K562 (cell line): Measurements from ENCODE around the gene KLK1. TPM values are rescaled to one million over a fixed set of nuclear protein-coding genes. Genes with fewer than 3 reads are reported as not detected.

Experiments used
- E2F3 ChIP-seq: fragments of 250-450 bp; sonication (Bioruptor Pico); IDR thresholded peaks from 2 replicates; pipeline ENCODE4 v1.4.0; 2020; ENCODE audit warnings: mild to moderate bottlenecking
- HNRNPH1 ChIP-seq: fragments of 200-400 bp; formaldehyde crosslinking; optimal IDR thresholded peaks from 2 replicates; pipeline ENCODE3; 2017; ENCODE audit warnings: low read depth, mild to moderate bottlenecking, low read length, moderate library complexity
- KLF1 ChIP-seq: fragments of 450-650 bp; IDR thresholded peaks from 2 replicates; pipeline ENCODE4 v1.6.1; 2016; ENCODE audit warnings: missing genetic modification characterization, missing compliant biosample characterization
- MAZ ChIP-seq, 2 experiments: fragments of 450-650 bp in 1 of 2; sonication (generic) in 1 of 2; formaldehyde crosslinking; IDR thresholded peaks in 1 of 2; conservative IDR thresholded peaks in 1 of 2; 2 replicates each; pipeline versions ENCODE4 v1.4.0 to v1.5.0; 2020; ENCODE audit warnings: mild to moderate bottlenecking in 1 of 2, missing genetic modification reagents in 1 of 2
- MGA ChIP-seq: fragments of 450-650 bp; IDR thresholded peaks from 2 replicates; pipeline ENCODE4 v1.6.1; 2016; ENCODE audit warnings: mild to moderate bottlenecking, moderate library complexity
- NEUROD1 ChIP-seq: fragments of 150-350 bp; IDR thresholded peaks from 2 replicates; pipeline ENCODE4 v1.6.1; 2014; ENCODE audit warnings: borderline replicate concordance, low read length, low read depth; ENCODE audit not compliant: partially characterized antibody
- PHB2 ChIP-seq: fragments of 450-650 bp; IDR thresholded peaks from 2 replicates; pipeline ENCODE4 v1.6.1; 2017; ENCODE audit warnings: low read depth
- POLR2A ChIP-seq: fragments of 450-650 bp; conservative IDR thresholded peaks from 2 replicates; pipeline ENCODE4 v1.6.1; 2016
- PTBP1 ChIP-seq: fragments of 200-400 bp; formaldehyde crosslinking; IDR thresholded peaks from 2 replicates; pipeline ENCODE4 v1.6.1; 2017; ENCODE audit warnings: low read depth, low read length
- SAP30 ChIP-seq: fragments of 200-600 bp; sonication (generic); IDR thresholded peaks from 2 replicates; pipeline ENCODE4 v1.6.1; 2012; ENCODE audit warnings: borderline replicate concordance, low read depth, mild to moderate bottlenecking, moderate library complexity, low read length, control low read depth, inconsistent platforms; ENCODE audit not compliant: insufficient read depth, poor library complexity, severe bottlenecking
- SIN3A ChIP-seq, 2 experiments: fragments of 150-350 bp in 1 of 2; IDR thresholded peaks; 2 replicates each; pipeline ENCODE4 v1.6.1; 2011 to 2016; ENCODE audit warnings: borderline replicate concordance in 2 of 2, low read depth in 2 of 2, low read length in 2 of 2, mild to moderate bottlenecking in 2 of 2, moderate library complexity in 2 of 2; ENCODE audit not compliant: control insufficient read depth in 1 of 2
- SMARCA5 ChIP-seq: fragments of 450-650 bp; IDR thresholded peaks from 2 replicates; pipeline ENCODE4 v1.6.1; 2016
- TAF1 ChIP-seq: IDR thresholded peaks from 2 replicates; pipeline ENCODE4 v1.6.1; 2011; ENCODE audit warnings: mild to moderate bottlenecking, low read length, moderate library complexity; ENCODE audit not compliant: insufficient read depth, control insufficient read depth, severe bottlenecking; ENCODE audit errors: extremely low read depth
- polyA plus RNA-seq, 8 experiments: library from polyadenylated mRNA; depleted of rRNA in 4 of 8; stranded (reverse) in 5 of 8; unstranded in 3 of 8; fragments of >200 nt; fragmentation: Nextera tagmentation in 2 of 8; fragmentation: Illumina TruSeq in 1 of 8; extraction: Ambion mirVana in 2 of 8; extraction: Trizol in 1 of 8; gene quantifications; 2 replicates each; pipeline versions ENCODE4 v1.2.1 to v1.2.3, GENCODE V29; 2011 to 2014; ENCODE audit warnings: inconsistent platforms in 1 of 8, missing spikeins in 1 of 8
- total RNA-seq, 7 experiments: library from RNA; depleted of rRNA in 6 of 7; stranded (reverse); fragments of >200 nt in 6 of 7; fragmentation: Illumina TruSeq in 2 of 7; extraction: Trizol in 2 of 7; gene quantifications; 2 replicates each; pipeline versions ENCODE4 v1.2.1 to v1.2.3, GENCODE V29; 2011 to 2021; ENCODE audit warnings: low replicate concordance in 1 of 7
- TF ChIP-seq, protein P1 (sequence below): fragments of 200-800 bp; sonication (Bioruptor generic); IDR thresholded peaks from 2 replicates; pipeline ENCODE4 v1.6.1; 2017; ENCODE audit warnings: missing genetic modification characterization, missing compliant biosample characterization

The KLK1 gene
- total and polyA plus RNA-seq, 9 of the 15 experiments (the other 6 are each of a cell fraction or from before 2014, with no cell fraction given), result 0.87 to 15.4 (median 9.1) TPM

GRCh38 chr19:50835785-50836542, 12.4 kb upstream of the KLK1 start (continued):
- TF ChIP-seq MGA, result peak; percentile 72
- no peak for TF ChIP-seq SMARCA5
- TF ChIP-seq, protein P1, sequence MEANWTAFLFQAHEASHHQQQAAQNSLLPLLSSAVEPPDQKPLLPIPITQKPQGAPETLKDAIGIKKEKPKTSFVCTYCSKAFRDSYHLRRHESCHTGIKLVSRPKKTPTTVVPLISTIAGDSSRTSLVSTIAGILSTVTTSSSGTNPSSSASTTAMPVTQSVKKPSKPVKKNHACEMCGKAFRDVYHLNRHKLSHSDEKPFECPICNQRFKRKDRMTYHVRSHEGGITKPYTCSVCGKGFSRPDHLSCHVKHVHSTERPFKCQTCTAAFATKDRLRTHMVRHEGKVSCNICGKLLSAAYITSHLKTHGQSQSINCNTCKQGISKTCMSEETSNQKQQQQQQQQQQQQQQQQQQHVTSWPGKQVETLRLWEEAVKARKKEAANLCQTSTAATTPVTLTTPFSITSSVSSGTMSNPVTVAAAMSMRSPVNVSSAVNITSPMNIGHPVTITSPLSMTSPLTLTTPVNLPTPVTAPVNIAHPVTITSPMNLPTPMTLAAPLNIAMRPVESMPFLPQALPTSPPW (CRISPR knock-in tag), result no peak
- peak in 1 of 2 experiments; percentile 13; a peak in 1 of 4 replicates for TF ChIP-seq SIN3A (IDR thresholded peaks at IDR 0.05; ENCODE audit: borderline replicate concordance in 2 of 2, control insufficient read depth in 1 of 2, low read depth in 2 of 2, low read length in 2 of 2)
- peak; percentile 52 to 81 for TF ChIP-seq MAZ (CRISPR knock-in tag; conservative IDR thresholded peaks at IDR 0.05 in 1 of 2, IDR thresholded peaks at IDR 0.05 in 1 of 2)
- TF ChIP-seq E2F3 (CRISPR knock-in tag), result 0 out of 2 replicates have a peak, but pooled peaks have one; percentile 58
- TF ChIP-seq PHB2, result no peak
- 0 out of 2 replicates have a peak, but pooled peaks have one; percentile 4 for TF ChIP-seq PTBP1
- no peak for TF ChIP-seq HNRNPH1
- TF ChIP-seq POLR2A, result peak; percentile 83
- TF ChIP-seq KLF1 (tag), result no peak
- peak; percentile 27 for TF ChIP-seq TAF1
- no peak for TF ChIP-seq NEUROD1
- peak; percentile 29 for TF ChIP-seq SAP30
